Stimulated activated CD4-positive, alpha-beta T cell treated with anti-CD3 and anti-CD28 coated beads, Interleukin-1b, Interleukin-23, amount 100 ng/mL, for 48 hours (primary cell): ENCODE results near the gene ADCY3.

Experiments
- DNase-seq: peaks from one replicate; pipeline ENCODE4 v3.0.0-alpha.2; 2020

Gene ADCY3

DNA sequence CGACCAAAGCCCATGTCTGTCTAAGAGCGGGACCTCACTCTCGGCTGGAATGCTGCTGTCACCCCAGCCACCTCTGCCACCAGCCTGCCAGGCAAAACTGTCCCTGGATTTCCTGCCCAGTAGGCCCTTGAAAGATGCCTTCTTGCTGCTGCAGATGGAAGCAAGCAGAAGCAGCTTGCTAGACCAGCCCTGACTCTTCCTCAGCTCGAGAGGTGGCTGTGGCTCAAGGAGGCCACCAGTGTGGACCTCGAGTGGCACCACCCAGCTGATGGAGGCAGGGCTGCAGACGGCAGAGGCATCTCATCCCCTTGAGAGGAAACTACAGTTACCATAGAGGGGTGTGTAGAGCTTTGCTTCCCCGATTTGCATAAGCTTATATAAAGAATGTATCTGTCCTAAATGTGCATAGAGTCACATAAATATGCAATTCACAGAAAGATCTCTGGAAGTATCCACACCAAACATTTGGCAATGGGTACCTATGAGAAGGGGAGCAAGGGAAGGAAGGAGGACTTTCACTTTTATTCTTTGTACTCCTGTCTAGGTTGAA is 20.6 kb downstream of the ADCY3 start:
- DNase-seq: no peak

DNA sequence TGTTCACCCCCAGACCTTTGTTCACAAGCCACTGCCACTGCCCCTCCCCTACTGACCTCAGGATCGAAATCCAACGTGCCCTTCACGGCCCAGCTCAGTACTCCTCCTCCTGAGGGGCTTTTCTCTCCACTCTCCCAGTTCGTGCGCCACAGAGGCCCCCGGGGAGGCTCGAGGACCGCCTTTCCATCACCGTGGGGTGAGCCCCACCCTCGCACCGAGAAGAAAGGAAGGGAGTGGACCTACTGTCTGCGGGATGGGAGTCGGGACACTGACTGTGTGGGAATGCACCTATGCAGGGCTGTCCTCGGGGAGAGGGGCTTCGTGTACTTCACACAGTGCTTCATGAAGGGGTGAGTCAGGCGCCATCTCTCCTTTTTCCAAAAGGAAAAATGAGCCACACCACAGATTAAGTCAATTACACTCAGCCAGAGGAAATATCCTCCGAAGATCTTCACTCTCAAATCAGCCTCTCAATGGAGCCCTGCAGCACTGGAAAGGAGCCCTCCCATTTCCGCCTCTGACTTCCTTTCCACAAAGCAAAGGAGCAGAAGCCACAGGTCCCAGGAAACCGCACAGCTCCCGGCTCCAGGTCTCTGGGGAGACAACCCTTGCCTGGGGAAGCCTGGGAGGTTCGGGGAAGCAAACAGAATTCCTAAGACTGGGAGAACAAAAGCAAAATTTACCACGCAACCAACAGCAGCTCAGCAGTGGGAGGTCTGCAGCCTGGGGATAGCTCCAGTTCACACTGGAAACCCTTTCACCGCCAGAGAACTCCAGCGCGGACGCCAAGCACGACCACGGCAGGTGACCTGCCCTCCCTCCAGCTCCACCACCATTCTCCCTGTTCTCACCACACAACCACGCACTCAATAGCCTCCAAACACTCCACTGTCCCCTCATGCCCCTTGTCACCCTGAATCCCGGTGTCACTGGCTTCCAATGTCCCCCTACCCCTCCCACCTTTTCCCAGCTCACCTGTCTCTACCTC is 21.6 kb downstream of the ADCY3 start:
- DNase-seq: no peak

DNA sequence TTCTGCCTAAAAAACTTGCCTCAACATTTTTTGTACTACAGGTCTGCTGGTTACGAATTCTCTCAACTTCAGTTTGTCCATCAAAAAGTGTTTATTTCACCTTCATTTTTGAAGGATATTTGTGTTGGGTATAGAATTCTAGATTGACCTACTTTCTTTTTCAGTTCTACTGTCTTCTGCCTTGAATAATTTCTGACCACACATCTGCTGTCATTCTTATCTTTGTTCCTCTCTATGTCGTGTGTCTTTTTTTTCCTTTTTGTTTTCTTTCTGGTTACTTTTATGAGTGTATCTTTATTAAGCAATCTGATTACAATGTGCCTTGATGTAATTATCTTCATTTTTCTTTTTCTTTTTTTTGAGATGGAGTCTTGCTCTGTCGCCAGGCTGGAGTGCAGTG is 25.3 kb downstream of the ADCY3 start:
- DNase-seq: no peak

DNA sequence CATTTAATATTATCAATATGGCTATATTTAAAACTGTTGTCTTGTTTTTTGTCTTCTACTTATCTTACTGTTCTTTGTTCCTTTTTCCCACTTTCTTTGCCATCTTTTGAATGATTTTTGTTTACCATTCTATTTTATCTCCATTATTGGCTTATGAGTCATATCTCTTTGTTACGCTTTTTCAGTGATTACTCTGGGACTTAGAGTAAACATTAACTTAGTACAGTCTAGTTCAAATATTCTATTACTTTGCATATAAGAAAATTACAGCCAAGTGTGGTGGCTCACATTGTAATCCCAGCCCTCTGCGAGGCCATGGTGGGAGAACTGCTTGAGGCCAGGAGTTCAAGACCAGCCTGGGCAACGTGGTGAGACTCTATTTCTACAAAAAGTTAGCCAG is 26.1 kb downstream of the ADCY3 start:
- no peak for DNase-seq

DNA sequence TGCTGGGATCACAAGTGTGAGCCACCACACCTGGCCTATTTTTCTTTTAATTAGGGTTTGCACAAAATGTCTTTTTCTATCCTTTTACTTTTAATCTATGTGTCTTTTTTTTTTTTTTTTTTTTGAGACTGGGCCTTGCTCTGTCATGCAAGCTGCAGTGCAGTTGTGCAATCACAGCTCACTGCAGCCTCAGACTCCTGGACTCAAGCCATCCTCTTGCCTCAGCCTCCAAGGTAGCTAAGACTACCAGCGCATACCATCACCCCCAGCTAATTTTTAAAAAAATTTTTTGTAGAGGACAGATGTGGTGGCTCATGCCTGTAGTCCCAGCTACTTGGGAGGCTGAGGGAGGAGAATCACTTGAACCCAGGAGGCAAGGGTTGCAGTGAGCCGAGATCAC is 27.1 kb downstream of the ADCY3 start:
- no peak for DNase-seq

DNA sequence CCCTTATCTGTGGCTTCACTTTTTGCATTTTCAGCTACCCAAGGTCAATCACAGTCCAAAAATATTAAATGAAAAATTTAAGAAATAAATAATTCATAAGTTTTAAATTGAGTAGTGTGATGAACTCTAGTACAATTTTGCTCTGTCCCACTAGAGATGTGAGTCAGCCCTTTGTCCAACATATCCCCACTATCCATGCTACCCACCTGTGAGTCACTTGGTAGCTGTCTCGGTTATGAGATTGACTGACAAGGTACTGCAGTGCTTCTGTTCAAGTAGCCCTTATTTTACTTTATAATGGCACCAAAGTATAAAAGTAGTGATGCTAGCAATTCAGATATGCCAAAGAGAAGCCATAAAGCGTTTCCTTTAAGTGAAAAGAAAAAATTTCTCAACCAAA is 28.8 kb downstream of the ADCY3 start:
- DNase-seq: no peak

DNA sequence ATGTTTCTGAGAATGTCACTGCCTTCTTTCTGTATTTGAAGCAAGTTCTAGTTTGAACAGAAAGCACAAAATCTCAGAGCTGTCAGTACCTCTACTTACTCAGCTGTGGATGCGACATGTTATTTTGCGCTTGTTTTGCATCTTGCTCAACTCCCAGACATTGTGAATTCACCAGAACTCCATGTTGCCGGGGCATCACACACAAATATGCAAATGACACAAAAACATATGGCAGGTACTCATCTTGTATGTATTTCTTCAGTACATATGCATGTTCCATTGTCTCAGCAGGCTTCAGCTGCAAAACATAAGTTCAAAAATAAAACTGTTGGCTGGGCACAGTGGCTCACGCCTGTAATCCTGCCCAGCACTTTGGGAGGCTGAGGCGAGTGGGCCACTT is 30.8 kb downstream of the ADCY3 start:
- no peak for DNase-seq

DNA sequence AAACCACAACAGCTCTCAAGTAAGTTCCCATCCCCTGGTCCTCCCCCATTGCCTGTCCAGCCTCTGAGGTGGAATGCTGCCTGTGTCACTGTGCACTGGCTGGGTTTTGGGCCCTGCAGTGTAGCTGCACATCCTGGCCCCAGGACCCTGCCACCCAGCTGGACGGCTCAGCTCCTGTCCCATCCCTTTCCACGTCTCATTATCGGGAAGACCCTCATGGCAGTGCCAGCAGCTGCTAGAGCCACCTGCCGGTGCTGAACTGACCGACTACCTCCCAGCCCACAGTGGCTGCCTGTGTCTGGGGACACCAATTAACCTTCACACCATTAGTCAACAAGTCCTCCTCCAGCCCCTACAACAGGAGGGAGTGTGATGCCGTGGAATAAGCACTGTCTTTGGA is 31.9 kb downstream of the ADCY3 start:
- DNase-seq: no peak

DNA sequence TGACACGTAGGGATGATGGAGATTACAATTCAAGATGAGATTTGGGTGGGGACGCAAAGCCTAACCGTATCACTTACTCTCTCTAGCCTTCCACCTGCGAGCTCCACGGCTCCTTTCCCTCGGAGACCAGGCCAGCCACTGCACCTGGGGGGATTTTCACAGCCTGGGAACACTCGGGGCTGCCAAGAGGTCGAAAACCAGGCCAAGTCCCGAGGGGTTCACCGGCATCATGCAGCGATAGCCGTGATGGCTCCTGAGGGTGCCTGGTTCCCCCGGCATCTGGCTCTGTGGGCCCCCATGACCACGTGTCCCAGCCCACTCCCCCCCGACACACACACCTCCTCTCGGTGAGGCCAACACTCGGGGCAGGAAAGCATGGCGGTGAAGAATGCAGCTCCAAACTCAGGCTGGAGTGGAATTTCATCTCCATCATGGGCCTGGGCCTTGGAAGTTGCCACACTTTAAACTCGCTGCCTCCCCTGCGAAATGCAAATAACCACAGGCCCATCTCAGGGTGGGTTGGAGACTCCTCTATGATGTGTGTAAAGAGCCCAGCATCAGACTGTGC is 32.6 kb downstream of the ADCY3 start:
- DNase-seq: no peak

DNA sequence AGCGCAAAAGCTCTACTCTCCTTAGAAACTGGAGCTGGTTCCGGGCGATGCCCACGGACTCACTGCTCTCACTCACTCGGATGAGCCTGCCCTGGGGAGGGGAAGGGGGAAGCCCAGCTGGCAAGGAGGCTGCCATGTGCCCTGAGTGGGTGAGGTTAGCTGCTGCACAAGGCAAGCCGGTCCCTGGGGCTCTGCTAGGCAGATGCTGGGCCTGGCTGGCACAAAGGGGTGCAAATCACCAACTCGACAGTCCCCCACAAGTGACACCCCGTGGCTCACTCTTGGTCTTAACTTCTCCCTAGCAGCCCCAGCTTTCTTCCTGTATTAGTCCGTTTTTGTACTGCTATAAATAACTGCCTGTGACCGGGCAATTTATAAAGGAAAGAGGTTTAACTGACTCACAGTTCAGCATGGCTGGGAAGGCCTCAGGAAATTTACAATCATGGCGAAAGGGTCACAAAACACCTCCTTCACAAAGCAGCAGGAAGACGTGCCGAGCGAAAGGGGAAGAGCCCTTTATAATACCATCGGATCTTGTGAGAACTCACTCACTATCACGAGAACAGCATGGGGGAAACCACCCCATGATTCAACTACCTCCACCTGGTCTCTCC is 33.2 kb downstream of the ADCY3 start:
- DNase-seq: no peak

DNA sequence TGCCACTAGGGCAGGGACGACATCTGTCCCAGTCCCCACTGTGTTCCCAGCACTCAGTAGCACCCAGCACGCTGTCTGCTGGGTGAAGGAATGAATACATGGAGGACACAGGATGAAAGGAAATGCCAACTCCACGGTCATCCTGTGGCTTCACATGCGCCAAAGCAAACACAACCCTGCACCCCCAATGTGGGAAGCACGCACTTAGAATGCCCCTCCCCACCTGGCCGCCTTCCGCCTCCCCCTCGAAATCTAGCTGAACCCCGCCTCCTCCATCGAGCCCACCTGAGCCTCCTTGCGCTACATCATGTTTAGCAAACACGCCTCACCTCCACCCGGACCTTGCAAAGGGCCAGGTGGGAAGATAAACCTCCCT is 33.9 kb downstream of the ADCY3 start:
- no peak for DNase-seq

DNA sequence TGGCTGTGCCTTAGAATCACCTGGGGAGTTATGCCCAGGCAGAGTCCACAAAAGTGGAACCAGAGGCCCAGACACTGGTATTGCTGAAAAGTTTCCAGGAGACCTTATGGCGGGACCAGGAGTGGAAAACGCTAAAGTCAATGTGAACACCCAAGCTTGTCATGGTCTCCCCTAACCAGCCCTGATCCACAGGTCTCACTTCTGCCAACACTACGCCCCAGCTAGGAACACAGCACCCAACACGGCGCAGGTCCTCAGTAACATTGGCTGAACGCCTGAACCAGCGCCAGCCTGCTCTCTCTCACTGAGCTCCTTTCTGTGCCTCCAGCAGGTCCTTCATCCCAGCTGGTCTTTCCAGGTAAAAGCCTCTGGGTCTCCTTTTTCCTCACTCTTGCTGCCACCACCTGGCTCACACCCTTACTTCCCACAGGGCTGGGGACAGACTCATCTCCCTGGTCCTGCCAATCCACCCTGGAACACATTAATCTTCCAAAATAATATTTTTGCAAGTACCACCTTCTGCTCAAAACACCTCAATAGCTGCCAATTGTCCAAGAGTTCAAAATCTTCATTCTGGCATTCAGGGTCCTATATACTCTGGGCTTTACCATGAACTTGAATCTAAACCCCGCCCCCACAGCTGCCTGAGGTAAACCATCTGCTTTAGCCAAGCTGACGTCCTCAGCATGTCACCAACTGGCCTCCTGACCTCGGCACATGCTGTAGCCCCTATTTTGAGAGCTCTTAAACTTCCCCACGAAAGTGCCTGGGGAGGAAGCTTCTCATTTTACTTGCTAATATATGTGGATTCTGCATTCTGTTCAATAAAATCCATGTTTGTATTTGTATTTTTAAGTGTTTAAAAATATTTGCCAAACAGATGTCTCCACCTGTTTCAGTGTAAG is 34.6 kb downstream of the ADCY3 start:
- no peak for DNase-seq

DNA sequence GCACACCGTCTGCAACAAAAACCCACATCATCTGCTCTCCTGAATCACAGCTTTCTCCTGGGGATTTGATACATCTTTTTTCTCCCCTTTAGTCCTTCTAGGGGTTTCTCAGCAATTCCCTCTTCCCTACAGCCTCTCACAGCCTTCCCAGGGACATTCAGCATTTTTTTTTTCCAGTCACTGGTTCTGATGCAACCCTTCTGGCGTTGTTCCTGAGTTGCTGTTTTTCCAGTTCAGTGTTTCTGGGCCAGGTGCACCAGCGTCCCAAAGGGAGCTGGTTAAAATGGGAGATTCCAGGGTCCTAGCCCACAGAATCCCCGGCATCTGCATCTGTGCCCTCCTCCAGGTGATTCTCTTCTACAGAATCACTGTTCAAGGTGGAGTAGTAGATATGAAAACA is 36.1 kb downstream of the ADCY3 start:
- no peak for DNase-seq

DNA sequence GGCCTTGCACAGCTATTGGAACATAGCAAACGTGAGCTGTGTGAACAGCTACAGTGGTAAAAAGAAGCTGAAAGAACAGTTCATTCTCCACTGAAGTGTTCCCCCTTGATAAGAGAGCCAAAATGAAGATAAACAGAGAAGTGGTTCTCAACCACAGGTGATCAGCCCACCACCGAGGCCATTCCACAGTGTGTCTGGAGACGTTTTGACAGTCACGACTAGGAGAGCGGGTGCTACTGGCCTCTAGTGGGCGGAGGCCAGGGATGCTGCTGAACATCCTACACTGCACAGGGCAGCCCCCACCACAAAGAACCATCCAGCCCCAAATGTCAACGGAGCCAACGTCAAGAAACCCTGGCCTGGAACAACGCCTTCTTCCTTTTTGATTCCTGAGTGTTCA is 38.4 kb downstream of the ADCY3 start:
- DNase-seq: no peak

DNA sequence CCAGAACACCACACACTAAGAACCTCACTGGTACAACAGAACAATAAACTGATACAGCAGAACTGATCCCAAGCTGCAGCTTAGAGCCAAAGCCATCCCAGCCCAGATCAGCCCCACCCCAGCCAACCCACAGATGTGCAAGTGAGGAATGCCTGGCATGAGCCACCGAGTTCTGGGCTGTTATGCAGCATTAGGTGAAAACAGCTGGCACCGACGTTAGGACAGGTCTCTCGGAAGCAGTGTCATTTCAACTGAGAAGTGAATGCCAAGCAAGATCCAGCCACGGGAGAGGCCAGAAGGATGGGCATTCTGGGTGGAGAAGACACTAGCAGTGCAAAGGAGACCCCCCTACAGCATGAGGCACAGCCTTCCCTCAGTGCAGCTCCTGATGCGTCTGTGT is 38.9 kb downstream of the ADCY3 start:
- no peak for DNase-seq

DNA sequence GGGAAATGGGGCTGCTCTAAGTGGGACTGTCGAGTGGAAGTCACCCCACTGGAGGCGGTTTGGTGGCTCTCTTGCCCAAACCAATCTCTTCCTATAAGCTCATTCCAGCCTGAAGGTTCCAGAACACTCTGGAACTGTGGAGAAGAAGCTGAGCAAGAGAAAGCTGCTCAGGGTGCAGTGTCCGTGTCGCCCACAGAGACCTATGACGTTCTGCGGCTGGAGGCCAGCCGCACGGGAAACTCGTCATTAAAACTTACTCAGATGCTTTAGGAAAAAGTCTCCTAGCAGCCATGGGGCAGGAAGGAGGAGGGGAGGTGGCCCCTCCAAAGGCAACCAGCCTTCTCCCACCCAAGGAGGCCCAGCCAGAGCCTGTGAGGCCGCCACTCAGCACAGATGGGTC is 41.7 kb downstream of the ADCY3 start:
- DNase-seq: no peak

DNA sequence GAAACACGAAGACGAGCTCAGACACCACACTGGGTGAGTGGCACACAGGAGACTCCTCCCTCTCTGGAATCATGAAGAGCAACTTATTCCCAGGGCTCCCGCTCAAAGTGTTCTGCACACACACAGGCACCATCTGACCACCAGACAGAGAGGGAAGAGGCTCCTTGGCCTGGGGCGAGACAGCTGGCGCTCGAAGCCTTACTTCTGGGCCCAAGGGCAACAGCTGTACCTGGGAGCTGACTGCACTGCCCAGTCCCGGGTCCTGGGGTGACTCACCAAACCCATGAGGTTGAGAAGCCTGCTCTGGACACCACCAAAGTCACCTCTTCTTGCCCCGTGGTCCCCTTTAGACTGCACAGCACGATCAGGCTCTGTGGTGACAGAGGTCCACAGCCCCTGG is 42.4 kb downstream of the ADCY3 start:
- DNase-seq: no peak

DNA sequence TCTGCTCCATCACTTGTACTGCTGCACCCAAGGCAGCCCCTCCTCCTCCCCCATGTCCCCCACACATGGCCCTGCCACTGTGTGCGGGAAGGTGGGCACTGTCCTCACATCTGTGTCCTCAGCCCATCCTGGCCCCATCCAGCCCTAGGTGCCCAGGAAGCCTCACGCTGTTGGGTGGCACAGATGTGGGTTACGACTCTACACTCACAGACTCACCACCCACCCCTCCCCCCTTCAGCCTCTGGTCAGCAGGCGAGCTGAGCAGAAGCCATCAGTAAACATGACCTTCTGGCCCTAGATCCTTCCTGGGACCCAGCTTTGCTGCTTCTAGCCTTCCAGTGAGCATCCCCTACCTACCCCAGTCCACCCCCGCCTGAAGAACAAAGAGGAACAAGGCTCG is 43.0 kb downstream of the ADCY3 start:
- DNase-seq: no peak

DNA sequence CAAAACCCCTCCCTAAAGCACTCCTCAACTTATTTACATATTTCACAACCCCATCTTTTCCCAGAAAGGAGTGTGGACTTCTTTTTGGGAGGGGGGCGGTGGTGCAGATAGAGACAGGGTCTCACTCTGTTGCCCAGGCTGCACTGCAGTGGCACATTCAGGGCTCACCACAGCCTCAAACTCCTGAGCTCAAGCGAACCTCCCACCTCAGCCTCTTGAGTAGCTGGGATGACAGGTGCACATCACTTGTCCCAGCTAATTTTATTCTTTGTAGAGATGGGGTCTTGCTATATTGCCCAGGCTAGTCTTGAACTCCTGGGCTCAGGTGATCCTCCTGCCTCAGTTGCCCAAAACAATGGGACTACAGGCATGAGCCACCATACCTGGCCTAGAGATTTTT is 44.1 kb downstream of the ADCY3 start:
- DNase-seq: no peak

DNA sequence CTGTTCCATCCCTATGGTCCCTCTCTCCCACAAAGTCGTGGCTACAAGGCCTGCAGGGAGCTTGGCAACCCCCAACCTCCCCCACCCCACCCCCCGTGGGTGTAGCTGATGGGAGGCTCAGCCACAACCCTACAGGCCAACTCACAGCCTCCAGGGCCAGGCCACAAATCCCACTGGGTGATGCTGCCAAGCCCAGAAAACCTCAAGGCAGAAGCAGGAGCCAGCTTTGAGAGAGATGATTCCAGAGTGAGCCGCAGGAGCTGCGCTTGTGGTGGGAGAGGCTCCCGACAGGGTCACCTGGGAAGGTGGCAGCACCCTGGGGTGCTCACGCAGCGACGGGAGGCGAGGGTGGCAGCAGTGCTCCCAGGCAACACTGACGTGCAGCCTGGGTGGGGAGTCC is 44.8 kb downstream of the ADCY3 start:
- no peak for DNase-seq

DNA sequence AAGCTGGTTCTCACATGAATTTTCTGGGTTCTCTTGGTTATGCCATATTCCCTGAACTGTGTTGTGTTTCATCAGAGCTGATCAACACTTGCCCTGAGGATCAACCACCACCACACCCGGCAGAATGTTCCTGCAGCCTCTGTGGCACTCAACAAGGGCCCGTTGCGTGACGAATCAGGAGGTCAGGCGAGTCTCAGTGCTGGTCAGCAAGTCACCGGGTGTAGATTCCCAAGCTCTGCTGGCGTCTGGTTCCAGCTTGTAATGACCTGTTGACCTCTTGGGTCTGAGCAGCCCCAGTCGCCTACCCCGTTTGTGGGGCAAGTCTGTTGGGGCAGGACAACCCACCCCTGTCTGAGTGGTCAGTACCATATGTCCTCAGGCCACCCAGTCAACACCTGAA is 46.0 kb downstream of the ADCY3 start:
- no peak for DNase-seq

DNA sequence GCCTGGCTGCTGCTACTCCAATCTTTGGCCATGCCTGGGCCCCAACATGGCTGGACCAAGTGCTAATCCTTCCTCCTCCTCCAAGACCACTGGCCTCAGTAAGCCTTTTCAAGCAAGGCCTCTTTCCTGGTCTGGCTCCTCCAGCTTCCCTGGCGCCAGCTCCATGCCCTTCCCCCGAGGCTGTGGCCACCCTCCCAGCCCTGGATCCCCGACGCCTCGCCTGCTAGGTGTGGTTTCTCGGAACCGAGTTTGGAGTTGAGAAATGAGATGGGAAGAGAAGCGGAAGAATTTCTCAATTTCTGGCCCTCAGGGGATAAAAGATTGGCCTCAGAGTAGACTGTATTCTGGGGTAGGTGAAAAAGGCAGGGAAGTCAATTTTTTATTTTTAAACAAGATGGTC is 46.4 kb downstream of the ADCY3 start:
- DNase-seq: no peak
